T-cell (primary cell): ENCODE measurements around the gene CTNND2. TPM values are rescaled to one million over a fixed set of nuclear protein-coding genes. Genes with fewer than 3 reads are reported as not detected.
"Not testable (repeated sequence)": the region's sequence is repeated elsewhere in the genome, so short reads cannot be mapped to it uniquely, and the experiment has no call there.

ENCODE experiments used
- ATAC-seq, 4 experiments: fragments of 200-7000 bp in 3 of 4; fragments of 150-1000 bp in 1 of 4; cut with Tn5 transposase; replicated peaks in 1 of 4; 1 replicate in 3 of 4; 2 replicates in 1 of 4; pipeline ENCODE4 v1.10.0; 2021; ENCODE audit warnings: moderate library complexity in 3 of 4, mild to moderate bottlenecking in 2 of 4, moderate number of reproducible peaks in 1 of 4
- CTCF ChIA-PET, 2 donors: fragments of 300-600 bp; sonication (Branson Sonifier 250); formaldehyde crosslinking; loops; one replicate each; lab custom pipeline; 2022; ENCODE audit warnings: antibody characterized with exemption in 2 of 2; lab: Charles Lee
- POLR2A ChIA-PET, 2 donors: fragments of 300-600 bp; sonication (Branson Sonifier 250); formaldehyde crosslinking; loops; one replicate each; lab custom pipeline; 2022; ENCODE audit warnings: antibody characterized with exemption in 2 of 2; lab: Charles Lee
- DNase-seq, 35 experiments: peaks; one replicate each; pipeline versions ENCODE4 v3.0.0 to v3.0.0-alpha.2; 2013 to 2023
- H3K27ac ChIP-seq: one replicate; pipeline ENCODE4 v1.5.1; 2013; ENCODE audit warnings: low read length
- H3K27me3 ChIP-seq, 2 experiments: replicated peaks in 1 of 2; 1 replicate in 1 of 2; 2 replicates in 1 of 2; pipeline versions ENCODE4 v1.6.1 to v1.7.0; 2013; ENCODE audit warnings: low read length in 1 of 2, mixed read lengths in 1 of 2; ENCODE audit not compliant: control insufficient read depth in 2 of 2, insufficient read depth in 2 of 2; ENCODE audit errors: extremely low read depth in 1 of 2
- H3K36me3 ChIP-seq, 2 donors: 1 replicate in 1 of 2; 2 replicates in 1 of 2; pipeline versions ENCODE4 v1.6.1 to v1.7.0; 2013; ENCODE audit warnings: low read length in 1 of 2; ENCODE audit not compliant: control insufficient read depth in 2 of 2, insufficient read depth in 1 of 2; ENCODE audit errors: extremely low read depth in 1 of 2
- H3K4me1 ChIP-seq, 2 experiments: 1 replicate in 1 of 2; 2 replicates in 1 of 2; pipeline versions ENCODE4 v1.6.1 to v1.7.0; 2013; ENCODE audit warnings: low read length in 2 of 2, mixed read lengths in 1 of 2; ENCODE audit not compliant: insufficient read depth in 2 of 2, control insufficient read depth in 1 of 2; ENCODE audit errors: extremely low read depth in 1 of 2
- H3K4me3 ChIP-seq, 2 donors: 1 replicate in 1 of 2; 2 replicates in 1 of 2; pipeline versions ENCODE4 v1.5.1 to v1.7.0; 2013; ENCODE audit warnings: mild to moderate bottlenecking in 2 of 2, low read length in 1 of 2, moderate library complexity in 1 of 2; ENCODE audit not compliant: control insufficient read depth in 1 of 2; ENCODE audit errors: extremely low read depth in 1 of 2
- H3K9me3 ChIP-seq: 2 replicates; pipeline ENCODE4 v1.7.0; 2013
- H3K27ac Mint-ChIP-seq, 2 donors: one replicate each; pipeline ENCODE4 v1.8.0; 2020 to 2021; ENCODE audit warnings: mild to moderate bottlenecking in 2 of 2, mixed read lengths in 2 of 2
- H3K27me3 Mint-ChIP-seq, 2 donors: one replicate each; pipeline ENCODE4 v1.8.0; 2021 to 2022; ENCODE audit warnings: mixed read lengths in 2 of 2
- H3K36me3 Mint-ChIP-seq: one replicate; pipeline ENCODE4 v1.8.0; 2021; ENCODE audit warnings: mixed read lengths
- H3K4me1 Mint-ChIP-seq, 3 donors: one replicate each; pipeline ENCODE4 v1.8.0; 2020 to 2022; ENCODE audit warnings: mixed read lengths in 3 of 3, mild to moderate bottlenecking in 1 of 3
- H3K4me3 Mint-ChIP-seq, 3 donors: one replicate each; pipeline ENCODE4 v1.8.0; 2020 to 2022; ENCODE audit warnings: mild to moderate bottlenecking in 3 of 3, mixed read lengths in 3 of 3, moderate library complexity in 3 of 3
- H3K9me3 Mint-ChIP-seq, 3 donors: one replicate each; pipeline ENCODE4 v1.8.0; 2020 to 2022; ENCODE audit warnings: mixed read lengths in 3 of 3
- WGBS: methylation state at CpG from one replicate; pipeline ENCODE4 v1.1.5; 2013; ENCODE audit warnings: missing lambda C conversion rate; ENCODE audit not compliant: insufficient coverage; 5-methylcytosine and 5-hydroxymethylcytosine counted together
- total RNA-seq, 35 experiments: library from RNA in 6 of 35; stranded (reverse) in 6 of 35; fragments of 120-200 nt in 1 of 35; gene quantifications; one replicate each; pipeline versions ENCODE4 v1.2.1 to v1.2.4 and lab custom pipeline; 2013 to 2026

Gene CTNND2
- total RNA-seq, 5 donors from 2014 or later (not counting 1 experiment from before 2014, with no cell fraction given) = 0.22 TPM; not detected in 4

GRCh38 chr5:11616624-11617023, 287.6 kb downstream of the CTNND2 start:
- not testable (repeated sequence) for H3K27ac Mint-ChIP-seq, ATAC-seq
- WGBS = 91% methylated on average over 7 of the region's 7 CpGs

GRCh38 chr5:11611011-11611410, 293.2 kb downstream of the CTNND2 start:
- H3K9me3 ChIP-seq = no peaks in the 10 kb centered on the region
- H3K9me3 Mint-ChIP-seq = peaks cover 0 to 3% (median 0%) of the 10 kb centered on the region in 3 donors
- no peaks in the 10 kb centered on the region for H3K36me3 ChIP-seq
- WGBS = 90% methylated on average over 2 of the region's 3 CpGs
- no peak overlapping the region for H3K4me3 Mint-ChIP-seq
- no peaks in the 10 kb centered on the region for H3K4me1 Mint-ChIP-seq
- no peaks in the 10 kb centered on the region for H3K4me1 ChIP-seq
- no peak overlapping the region for H3K27ac ChIP-seq
- no peak overlapping the region for H3K27ac Mint-ChIP-seq
- H3K36me3 Mint-ChIP-seq = no peaks in the 10 kb centered on the region
- ATAC-seq (no peak), DNase-seq (no peak)
- POLR2A ChIA-PET = no interaction called here
- H3K27me3 ChIP-seq = no peaks in the 10 kb centered on the region
- H3K27me3 Mint-ChIP-seq = no peaks in the 10 kb centered on the region
- no peak overlapping the region for H3K4me3 ChIP-seq
- CTCF ChIA-PET = no interaction called here

More at GRCh38 chr5:11616624-11617023, 287.6 kb downstream of the CTNND2 start:
- H3K27me3 Mint-ChIP-seq, H3K4me1 Mint-ChIP-seq, H3K36me3 ChIP-seq, H3K9me3 ChIP-seq, H3K4me3 Mint-ChIP-seq, H3K4me3 ChIP-seq, POLR2A ChIA-PET, H3K27me3 ChIP-seq, H3K9me3 Mint-ChIP-seq, H3K27ac ChIP-seq, DNase-seq, CTCF ChIA-PET, H3K4me1 ChIP-seq, H3K36me3 Mint-ChIP-seq: not testable (repeated sequence)

- DNase-seq = no peak
- CTCF ChIA-PET = no interaction called here
- no peaks in the 10 kb centered on the region for H3K9me3 ChIP-seq
- no peak overlapping the region for H3K27ac ChIP-seq
- WGBS = 23% methylated on average over 2 of the region's 5 CpGs
- Mint-ChIP-seq H3K4me1 (no peaks in the 10 kb centered on the region), H3K36me3 (no peaks in the 10 kb centered on the region), H3K4me3 (no peak overlapping the region), H3K27ac (no peak overlapping the region), H3K9me3 (peaks cover 0 to 3% (median 0%) of the 10 kb centered on the region in 3 donors), H3K27me3 (no peaks in the 10 kb centered on the region)
- ATAC-seq = no peak
- H3K36me3 ChIP-seq = no peaks in the 10 kb centered on the region
- no peak overlapping the region for H3K4me3 ChIP-seq
- H3K4me1 ChIP-seq = no peaks in the 10 kb centered on the region
- POLR2A ChIA-PET = no interaction called here
- H3K27me3 ChIP-seq = no peaks in the 10 kb centered on the region
These were observed 294.5 kb downstream of the CTNND2 start for GRCh38 chr5:11609570-11610303.

GRCh38 chr5:11608530-11608929, 295.7 kb downstream of the CTNND2 start:
- no peak for DNase-seq
- ATAC-seq = no peak
- H3K27me3 ChIP-seq = no peaks in the 10 kb centered on the region
- H3K4me1 ChIP-seq = no peaks in the 10 kb centered on the region
- H3K27me3 Mint-ChIP-seq = no peaks in the 10 kb centered on the region
- H3K9me3 ChIP-seq = no peaks in the 10 kb centered on the region
- H3K4me3 Mint-ChIP-seq = no peak overlapping the region
- H3K9me3 Mint-ChIP-seq = peaks cover 0 to 3% (median 0%) of the 10 kb centered on the region in 3 donors
- H3K27ac Mint-ChIP-seq = no peak overlapping the region
- H3K27ac ChIP-seq = no peak overlapping the region
- H3K36me3 ChIP-seq = no peaks in the 10 kb centered on the region
- no peaks in the 10 kb centered on the region for H3K4me1 Mint-ChIP-seq
- H3K36me3 Mint-ChIP-seq = no peaks in the 10 kb centered on the region
- ChIA-PET CTCF (no interaction called here), POLR2A (no interaction called here)
- H3K4me3 ChIP-seq = no peak overlapping the region

- ChIA-PET POLR2A (no interaction called here), CTCF (no interaction called here)
- Histone ChIP-seq H3K36me3 (no peaks in the 10 kb centered on the region), H3K4me3 (no peak overlapping the region), H3K27ac (no peak overlapping the region), H3K27me3 (no peaks in the 10 kb centered on the region), H3K9me3 (no peaks in the 10 kb centered on the region), H3K4me1 (no peaks in the 10 kb centered on the region)
- Mint-ChIP-seq H3K4me3 (no peak overlapping the region), H3K27ac (no peak overlapping the region), H3K36me3 (no peaks in the 10 kb centered on the region), H3K9me3 (peaks cover 0 to 3% (median 0%) of the 10 kb centered on the region in 3 donors), H3K4me1 (no peaks in the 10 kb centered on the region), H3K27me3 (no peaks in the 10 kb centered on the region)
- ATAC-seq (no peak), DNase-seq (no peak)
These were observed 296.2 kb downstream of the CTNND2 start for GRCh38 chr5:11607944-11608483.

GRCh38 chr5:11602298-11602697, 301.9 kb downstream of the CTNND2 start:
- Histone ChIP-seq H3K4me1 (no peaks in the 10 kb centered on the region), H3K27me3 (no peaks in the 10 kb centered on the region), H3K27ac (no peak overlapping the region), H3K9me3 (no peaks in the 10 kb centered on the region), H3K36me3 (no peaks in the 10 kb centered on the region), H3K4me3 (no peak overlapping the region)
- Mint-ChIP-seq H3K4me3 (no peak overlapping the region), H3K27me3 (no peaks in the 10 kb centered on the region), H3K9me3 (peaks cover 0 to 2% (median 0%) of the 10 kb centered on the region in 3 donors), H3K27ac (no peak overlapping the region), H3K36me3 (no peaks in the 10 kb centered on the region), H3K4me1 (no peaks in the 10 kb centered on the region)
- 74% methylated on average over 2 of the region's 3 CpGs for WGBS
- CTCF ChIA-PET = no interaction called here
- no peak for DNase-seq
- no peak for ATAC-seq
- POLR2A ChIA-PET = no interaction called here
